T-helper 1 cell treated with Interleukin-12 subunit alpha and Interleukin-12 subunit beta and Interleukin-4 antibody, amounts not matched to agents 30 μg/mL and 1 μg/mL, for 36 hours (primary cell): ENCODE measurements around the gene AJUBA.
"Not testable (repeated sequence)": the region's sequence is repeated elsewhere in the genome, so short reads cannot be mapped to it uniquely, and the experiment has no call there.

ENCODE experiments used
- H3K27ac Mint-ChIP-seq: one replicate; pipeline ENCODE4 v1.8.0; 2021; ENCODE audit warnings: mild to moderate bottlenecking, mixed read lengths
- H3K27me3 Mint-ChIP-seq: one replicate; pipeline ENCODE4 v1.8.0; 2021; ENCODE audit warnings: low read depth, mixed read lengths
- H3K36me3 Mint-ChIP-seq: one replicate; pipeline ENCODE4 v1.8.0; 2021; ENCODE audit warnings: low read depth, mixed read lengths
- H3K4me1 Mint-ChIP-seq: one replicate; pipeline ENCODE4 v1.8.0; 2021; ENCODE audit warnings: low read depth, mixed read lengths
- H3K4me3 Mint-ChIP-seq: one replicate; pipeline ENCODE4 v1.8.0; 2021; ENCODE audit warnings: mild to moderate bottlenecking, moderate library complexity, mixed read lengths
- H3K9me3 Mint-ChIP-seq: one replicate; pipeline ENCODE4 v1.8.0; 2021; ENCODE audit warnings: mixed read lengths

The AJUBA gene

DNA sequence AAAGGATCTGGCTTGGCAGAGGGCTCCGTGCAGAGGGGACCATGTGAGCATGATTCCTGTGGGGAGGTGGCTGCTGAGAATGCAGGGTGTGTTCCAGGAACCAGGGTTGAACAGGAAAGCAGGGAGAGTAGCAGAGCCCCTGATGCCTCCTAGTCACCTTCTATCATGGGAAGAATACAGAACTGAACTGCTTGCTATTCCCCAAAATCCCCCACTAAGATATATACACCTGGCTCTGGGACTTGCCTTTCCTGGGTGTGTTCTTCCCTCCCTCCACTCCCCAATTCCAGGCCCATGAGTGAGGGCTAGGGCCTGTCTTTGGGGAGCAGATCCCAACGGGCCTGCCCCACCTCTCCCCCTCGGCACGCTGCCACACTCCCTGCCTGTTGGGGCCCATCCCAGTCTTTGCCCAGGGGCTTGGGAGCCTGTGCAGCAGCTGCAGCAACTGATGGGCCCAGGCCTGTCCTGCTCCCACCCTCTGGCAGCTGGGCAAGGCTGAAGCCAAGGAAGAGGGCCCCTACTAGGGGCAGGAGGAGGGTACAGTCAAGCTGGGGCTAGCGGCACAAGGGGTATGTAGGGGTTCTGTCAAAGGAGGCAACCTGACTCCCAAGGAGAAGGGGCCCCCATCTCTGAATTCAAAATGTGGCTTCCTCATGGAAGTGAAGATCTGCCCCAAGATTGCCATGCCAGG, 3.2 kb downstream of the AJUBA start:
- no peak overlapping the region for H3K27ac Mint-ChIP-seq
- peaks cover 28% of the 10 kb centered on the region for H3K27me3 Mint-ChIP-seq
- H3K36me3 Mint-ChIP-seq = no peaks in the 10 kb centered on the region
- no peaks in the 10 kb centered on the region for H3K9me3 Mint-ChIP-seq
- H3K4me3 Mint-ChIP-seq = no peak overlapping the region
- H3K4me1 Mint-ChIP-seq = peaks cover 5% of the 10 kb centered on the region

DNA sequence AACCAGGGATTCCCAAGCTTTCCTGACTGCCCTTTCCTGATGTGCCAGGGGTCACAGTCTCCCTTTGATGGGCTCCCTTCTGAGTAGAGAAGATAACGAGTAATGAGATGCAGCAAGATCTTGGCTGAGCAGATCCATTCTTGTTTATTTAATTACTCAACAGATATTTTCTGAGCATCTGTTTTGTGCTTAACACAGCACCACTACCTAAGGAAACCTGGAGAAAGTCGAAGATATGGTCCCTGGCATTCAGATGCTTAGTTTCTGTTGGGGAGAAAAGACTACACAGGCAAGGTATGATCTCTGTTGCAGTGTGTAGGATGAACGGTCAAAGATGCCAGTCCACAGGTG, 3.9 kb downstream of the AJUBA start:
- Mint-ChIP-seq H3K4me1 (peaks cover 5% of the 10 kb centered on the region), H3K27ac (no peak overlapping the region), H3K9me3 (no peaks in the 10 kb centered on the region), H3K27me3 (peaks cover 28% of the 10 kb centered on the region), H3K36me3 (no peaks in the 10 kb centered on the region), H3K4me3 (no peak overlapping the region)

DNA sequence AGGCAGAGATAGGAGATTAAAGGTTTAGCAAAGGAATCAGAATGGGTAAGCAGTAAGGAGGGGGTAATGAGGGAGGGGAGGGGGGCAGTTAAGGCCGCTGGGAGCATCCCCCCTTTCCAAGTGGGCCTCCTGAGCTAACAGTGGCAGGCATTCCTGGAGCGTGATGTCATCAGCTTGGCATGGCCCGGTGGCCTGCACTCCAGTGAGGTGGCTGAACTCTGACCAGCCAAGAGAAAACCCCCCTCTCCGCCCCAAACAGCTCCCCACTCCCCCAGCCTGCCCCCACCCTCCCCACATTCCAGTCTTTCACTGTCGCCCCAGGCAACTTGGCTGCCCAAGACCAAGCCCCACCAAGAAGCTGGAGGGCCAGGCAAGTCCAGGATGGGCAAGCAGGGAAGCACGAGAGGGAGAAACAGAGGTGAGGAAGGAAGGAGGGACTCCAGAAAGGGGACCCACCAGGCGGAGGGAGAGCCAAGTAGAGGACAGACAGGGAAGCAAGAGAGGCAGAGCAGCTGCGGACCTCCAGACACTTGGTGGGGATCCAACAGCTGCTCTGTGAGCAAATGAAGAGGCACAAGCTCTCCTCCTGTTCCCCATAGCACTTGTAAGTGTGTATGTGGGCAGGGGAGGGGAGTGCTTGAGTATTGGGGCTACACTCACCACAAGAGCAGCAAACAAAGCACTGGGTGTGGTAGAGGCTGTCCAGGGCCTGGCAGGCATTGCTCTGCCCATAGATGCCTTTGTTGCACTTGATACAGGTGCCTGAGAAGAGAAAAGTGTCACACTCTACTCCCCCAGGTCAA, 4.5 kb downstream of the AJUBA start:
- H3K27ac Mint-ChIP-seq = peak overlapping the region; percentile 45
- H3K36me3 Mint-ChIP-seq = no peaks in the 10 kb centered on the region
- H3K9me3 Mint-ChIP-seq = no peaks in the 10 kb centered on the region
- no peak overlapping the region for H3K4me3 Mint-ChIP-seq
- H3K4me1 Mint-ChIP-seq = peaks cover 5% of the 10 kb centered on the region
- H3K27me3 Mint-ChIP-seq = peaks cover 28% of the 10 kb centered on the region

DNA sequence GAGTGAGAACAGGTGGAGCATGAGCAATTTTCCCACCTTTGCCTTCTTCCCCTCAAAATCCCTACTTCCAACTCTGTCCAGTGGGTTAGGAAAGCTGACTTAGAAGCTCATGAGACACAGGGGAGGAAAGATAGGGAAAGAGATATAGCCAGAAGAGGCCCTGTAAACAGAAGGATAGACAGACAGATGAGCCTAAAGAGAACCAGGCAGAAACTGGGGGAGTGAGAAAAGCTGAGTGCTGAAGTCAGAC, 5.0 kb downstream of the AJUBA start:
- peaks cover 5% of the 10 kb centered on the region for H3K4me1 Mint-ChIP-seq
- H3K27ac Mint-ChIP-seq = no peak overlapping the region
- no peaks in the 10 kb centered on the region for H3K36me3 Mint-ChIP-seq
- no peaks in the 10 kb centered on the region for H3K9me3 Mint-ChIP-seq
- no peak overlapping the region for H3K4me3 Mint-ChIP-seq
- peaks cover 28% of the 10 kb centered on the region for H3K27me3 Mint-ChIP-seq

DNA sequence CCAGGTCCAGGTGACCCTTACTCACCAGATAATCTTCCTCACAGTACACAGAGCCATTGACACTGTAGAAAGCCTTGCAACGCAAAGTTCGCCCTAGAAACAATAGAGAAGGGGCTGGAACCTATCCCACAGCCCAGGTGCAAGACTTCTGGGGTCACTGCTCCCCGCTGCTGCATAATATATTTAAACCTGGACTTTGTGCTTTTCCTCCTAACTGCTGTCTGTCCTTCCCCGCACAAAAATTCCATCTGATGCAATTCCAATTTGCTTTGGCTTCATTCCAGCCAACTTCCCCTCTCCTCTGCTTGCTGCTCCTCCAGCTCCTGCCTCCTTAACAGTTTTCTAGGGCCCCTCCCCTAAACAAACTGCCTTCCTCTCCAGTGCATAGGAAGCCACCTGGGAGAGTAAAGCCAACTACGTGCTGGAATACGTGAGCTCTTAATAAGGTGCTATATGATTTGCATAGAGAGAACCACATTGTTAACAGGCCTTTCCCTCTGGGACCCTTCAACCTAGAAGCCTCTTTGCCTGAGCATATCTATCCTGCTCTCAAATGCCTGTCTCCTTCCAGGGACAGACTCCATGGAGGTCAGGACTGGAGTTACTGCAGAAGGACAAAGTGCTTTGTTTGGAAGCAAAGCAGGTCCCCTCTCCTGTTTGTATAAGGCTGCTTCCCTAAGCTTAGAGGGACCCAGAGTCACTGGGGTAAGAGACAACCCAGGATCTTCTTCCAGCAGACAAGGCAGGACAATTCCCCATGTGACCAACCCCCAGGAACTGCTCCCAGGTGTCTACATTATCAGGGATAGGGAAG, 5.5 kb downstream of the AJUBA start:
- Mint-ChIP-seq H3K36me3 (no peaks in the 10 kb centered on the region), H3K27ac (no peak overlapping the region), H3K9me3 (no peaks in the 10 kb centered on the region), H3K27me3 (peaks cover 33% of the 10 kb centered on the region), H3K4me3 (no peak overlapping the region), H3K4me1 (peaks cover 5% of the 10 kb centered on the region)

DNA sequence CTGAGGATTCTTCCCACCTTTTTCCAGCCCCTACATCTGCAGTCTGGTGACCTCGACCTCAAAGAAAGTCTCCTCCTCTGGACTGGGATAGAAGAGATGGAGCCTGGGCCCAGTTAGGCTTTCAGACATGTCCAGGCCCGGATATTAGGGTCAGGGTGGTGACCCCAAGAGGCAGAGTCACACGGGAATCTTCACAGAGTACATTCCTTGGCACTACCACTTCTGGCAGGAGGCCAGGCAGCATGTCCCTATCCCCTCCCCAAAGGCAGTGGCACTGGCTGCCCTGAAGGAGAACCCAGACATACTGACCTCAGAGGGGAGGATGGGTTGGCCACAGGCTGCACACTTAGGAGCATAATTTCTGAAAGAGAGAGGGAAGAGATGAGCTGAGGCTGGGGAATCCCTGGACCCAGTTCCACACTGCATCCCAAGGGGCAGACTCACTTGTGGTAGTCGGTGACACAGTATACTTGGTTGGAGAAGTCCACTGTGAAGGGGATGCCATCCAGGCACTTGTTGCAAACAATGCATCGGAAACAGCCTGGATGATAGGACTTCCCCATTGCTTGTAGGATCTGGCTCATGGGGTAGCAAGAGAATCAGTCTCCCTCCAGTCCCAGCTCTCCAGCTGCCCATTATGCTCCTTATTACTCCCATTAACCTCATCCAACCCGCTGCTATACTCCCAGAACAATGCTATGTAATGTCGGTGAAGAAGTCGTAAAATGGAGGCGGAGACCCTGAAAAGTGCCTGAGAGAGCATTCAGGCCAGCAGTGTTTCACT, 7.6 kb downstream of the AJUBA start:
- Mint-ChIP-seq H3K27me3 (peaks cover 30% of the 10 kb centered on the region), H3K4me3 (no peak overlapping the region), H3K4me1 (peaks cover under 1% of the 10 kb centered on the region)

DNA sequence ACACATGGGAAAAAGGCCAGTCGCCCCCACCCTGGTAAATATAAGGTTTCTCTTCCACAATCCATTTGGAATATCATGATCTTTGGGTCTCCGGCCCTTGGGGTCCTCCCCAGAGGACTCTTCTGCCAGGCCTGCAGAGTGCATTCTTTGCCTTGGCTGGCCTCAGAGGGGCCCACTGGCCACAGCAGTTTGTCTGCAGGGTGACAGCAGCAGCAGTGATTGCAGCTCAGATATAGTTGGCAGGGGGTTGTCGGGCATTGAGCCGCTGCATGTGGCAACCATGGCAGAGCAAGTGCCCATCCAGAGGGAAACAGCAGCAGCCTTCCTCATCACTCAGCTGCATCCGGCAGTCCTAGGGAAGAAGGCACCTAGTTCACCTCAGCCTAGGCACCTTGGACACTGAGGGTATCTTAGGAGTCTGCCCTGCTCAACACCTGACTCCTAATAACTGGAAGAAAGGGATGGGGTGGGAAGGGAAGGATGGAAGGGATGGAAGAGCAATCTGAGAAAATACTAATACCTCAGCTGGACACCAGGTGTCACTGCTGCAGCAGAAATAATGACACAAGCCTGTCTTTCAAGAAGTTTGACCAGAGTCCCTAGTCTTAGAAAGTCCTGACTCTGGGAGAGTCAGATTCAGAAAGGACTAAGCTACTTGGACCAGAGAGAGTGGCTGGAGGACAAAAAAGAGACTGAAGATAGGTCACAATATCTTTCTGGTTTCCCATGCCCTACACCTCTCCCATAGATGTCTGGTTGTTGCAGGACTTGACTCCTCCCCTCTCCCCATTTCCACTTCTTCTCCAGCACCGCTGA, 8.9 kb downstream of the AJUBA start:
- Mint-ChIP-seq H3K36me3 (no peaks in the 10 kb centered on the region), H3K4me3 (no peak overlapping the region), H3K9me3 (no peaks in the 10 kb centered on the region), H3K27me3 (peaks cover 21% of the 10 kb centered on the region), H3K27ac (no peak overlapping the region), H3K4me1 (no peaks in the 10 kb centered on the region)

More for the DNA sequence above, 7.6 kb downstream of the AJUBA start:
- no peaks in the 10 kb centered on the region for H3K9me3 Mint-ChIP-seq
- H3K36me3 Mint-ChIP-seq = no peaks in the 10 kb centered on the region
- no peak overlapping the region for H3K27ac Mint-ChIP-seq

DNA sequence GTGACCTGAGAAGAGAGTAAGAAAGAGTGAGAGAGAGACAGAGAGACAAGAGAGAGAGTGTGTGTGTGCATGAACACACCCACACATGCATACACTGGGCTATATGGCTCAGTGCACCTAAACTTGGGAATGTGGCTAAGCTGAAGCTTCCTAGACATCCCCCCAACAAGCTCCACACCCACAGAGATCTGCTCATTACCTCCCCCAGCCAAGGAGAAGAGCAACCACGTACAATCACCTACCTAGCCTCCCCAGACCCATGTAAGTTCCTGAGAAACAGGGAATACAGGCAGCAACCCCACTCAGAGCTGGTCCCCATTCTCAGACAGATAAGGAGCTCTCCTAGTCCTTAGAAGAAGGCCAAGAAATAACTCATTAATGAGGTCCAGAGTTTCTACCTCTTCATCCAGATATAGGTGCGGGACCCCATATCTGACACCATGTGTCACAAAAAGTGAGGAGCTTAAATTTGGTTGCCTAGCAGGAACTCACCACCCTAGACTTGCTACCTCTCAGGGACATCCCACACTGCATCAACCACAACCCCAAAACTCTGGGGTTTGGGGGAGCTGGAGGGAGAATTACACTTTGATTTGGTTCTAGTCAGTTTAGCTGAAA, 9.9 kb downstream of the AJUBA start:
- peaks cover 19% of the 10 kb centered on the region for H3K27me3 Mint-ChIP-seq
- no peaks in the 10 kb centered on the region for H3K4me1 Mint-ChIP-seq
- H3K4me3 Mint-ChIP-seq = no peak overlapping the region
- H3K27ac Mint-ChIP-seq = no peak overlapping the region
- no peaks in the 10 kb centered on the region for H3K9me3 Mint-ChIP-seq
- H3K36me3 Mint-ChIP-seq = no peaks in the 10 kb centered on the region

DNA sequence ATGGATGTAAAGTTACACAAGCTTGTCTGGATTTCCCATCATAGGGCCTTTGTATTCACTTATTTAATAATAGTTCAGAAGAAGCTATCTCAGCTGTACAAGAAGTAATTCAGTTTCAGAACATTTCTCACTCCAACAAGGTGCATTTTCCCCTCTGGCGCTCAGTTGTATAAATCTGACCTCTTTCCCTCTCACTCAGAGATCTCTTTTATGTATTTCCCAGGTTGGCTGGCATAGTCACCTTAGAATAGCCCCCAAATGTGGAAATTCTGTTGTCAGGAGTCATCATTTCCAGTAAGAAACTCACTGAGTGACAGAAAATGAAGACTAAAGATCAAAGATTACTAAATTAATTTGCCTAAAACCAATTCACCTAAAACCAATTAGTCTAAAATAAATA, 11.2 kb downstream of the AJUBA start:
- Mint-ChIP-seq H3K4me3 (no peak overlapping the region), H3K9me3 (no peaks in the 10 kb centered on the region), H3K36me3 (no peaks in the 10 kb centered on the region), H3K4me1 (no peaks in the 10 kb centered on the region), H3K27ac (no peak overlapping the region), H3K27me3 (peaks cover 9% of the 10 kb centered on the region)

DNA sequence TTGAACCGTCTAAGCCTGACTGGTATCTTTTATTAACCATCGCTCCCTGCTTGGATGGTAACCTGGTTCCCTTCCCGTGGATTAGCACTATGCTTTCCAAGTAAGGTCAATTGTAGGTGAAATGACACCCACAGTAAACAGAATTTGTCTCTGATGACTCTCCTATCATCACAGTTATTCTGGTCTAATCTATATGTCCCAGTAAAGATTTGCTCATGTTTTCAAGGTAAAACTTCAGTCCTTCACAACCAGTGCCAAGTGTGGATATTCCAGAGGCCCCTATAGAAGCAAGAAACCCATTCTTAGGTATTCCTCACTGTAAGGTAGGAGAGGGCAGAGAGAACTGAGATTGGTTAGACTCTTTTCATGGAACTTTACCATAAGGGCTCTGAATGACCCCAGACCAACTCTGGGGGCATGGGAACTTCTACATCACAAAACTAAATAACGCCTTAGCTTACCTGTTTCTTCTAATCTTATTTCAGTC, 15.5 kb downstream of the AJUBA start:
- Mint-ChIP-seq H3K27ac (no peak overlapping the region), H3K4me3 (no peak overlapping the region), H3K9me3 (no peaks in the 10 kb centered on the region), H3K36me3 (no peaks in the 10 kb centered on the region), H3K4me1 (no peaks in the 10 kb centered on the region), H3K27me3 (peaks cover 12% of the 10 kb centered on the region)

DNA sequence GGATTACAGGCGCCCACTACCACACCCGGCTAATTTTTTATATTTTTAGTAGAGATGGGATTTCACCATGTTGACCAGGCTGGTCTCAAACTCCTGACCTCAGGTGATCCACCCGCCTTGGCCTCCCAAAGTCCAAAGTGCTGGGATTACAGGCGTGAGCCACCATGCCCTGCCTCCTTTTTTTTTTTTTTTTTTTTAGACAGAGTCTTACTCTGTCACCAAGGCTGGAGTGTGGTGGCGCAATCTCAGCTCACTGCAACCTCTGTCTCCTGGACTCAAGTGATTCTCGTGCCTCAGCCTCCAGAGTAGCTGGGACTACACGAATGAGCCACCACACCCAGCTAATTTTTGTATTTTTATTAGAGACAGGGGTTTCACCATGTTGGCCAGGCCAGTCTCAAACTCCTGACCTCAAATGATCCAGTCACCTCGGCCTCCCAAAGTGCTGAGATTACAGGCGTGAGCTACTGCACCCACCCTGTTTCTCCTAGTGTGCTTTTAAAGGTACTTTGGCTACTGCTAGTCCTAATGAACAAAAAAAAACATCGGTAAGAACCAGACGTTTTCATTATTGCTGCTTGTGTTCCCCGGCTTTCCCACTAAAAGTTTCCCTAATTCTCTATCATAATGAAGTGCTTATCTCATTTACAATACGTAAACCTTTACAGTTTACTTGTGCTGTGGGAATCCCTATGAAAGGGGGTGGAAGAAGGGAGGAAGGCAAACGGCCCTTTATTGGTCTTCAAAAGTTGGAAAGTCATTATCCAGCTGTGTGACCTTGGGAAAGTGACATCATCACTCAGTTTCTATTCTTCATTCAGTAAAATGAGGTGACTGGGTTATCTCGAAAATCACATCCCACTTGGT, 16.2 kb downstream of the AJUBA start:
- peaks cover 14% of the 10 kb centered on the region for H3K27me3 Mint-ChIP-seq
- not testable (repeated sequence) for H3K27ac Mint-ChIP-seq, H3K9me3 Mint-ChIP-seq, H3K4me1 Mint-ChIP-seq, H3K36me3 Mint-ChIP-seq, H3K4me3 Mint-ChIP-seq

DNA sequence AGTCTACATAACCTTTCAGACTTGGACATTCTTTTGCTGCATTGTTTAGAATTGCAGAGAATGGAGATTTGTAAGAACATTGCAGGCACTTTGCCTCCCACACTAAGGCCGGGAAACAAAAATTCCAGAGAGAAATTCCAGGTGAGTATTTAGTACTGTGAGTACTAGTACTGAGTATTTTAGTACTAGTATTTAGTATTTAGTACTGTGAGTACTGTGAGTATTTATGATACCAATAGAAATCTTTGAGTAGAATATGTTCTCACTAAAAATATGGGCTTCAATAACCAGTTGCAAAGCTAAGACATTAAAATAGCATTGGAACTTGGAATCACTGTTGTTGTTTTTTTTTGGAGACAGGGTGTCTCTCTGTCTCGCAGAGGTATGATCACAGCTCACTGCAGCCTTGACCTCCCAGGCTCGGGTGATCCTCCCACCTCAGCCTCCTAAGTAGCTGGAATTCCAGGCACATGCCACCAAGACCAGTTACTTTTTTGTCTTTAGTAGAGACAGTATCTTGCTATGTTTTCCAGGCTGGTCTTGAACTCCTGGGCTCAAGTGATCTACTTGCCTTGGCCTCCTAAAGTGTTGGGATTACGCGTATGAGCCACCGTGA, 20.2 kb downstream of the AJUBA start:
- H3K4me3 Mint-ChIP-seq = no peak overlapping the region
- H3K4me1 Mint-ChIP-seq = peaks cover 2% of the 10 kb centered on the region

More for the DNA sequence above, 20.2 kb downstream of the AJUBA start:
- Mint-ChIP-seq H3K9me3 (no peaks in the 10 kb centered on the region), H3K27me3 (peaks cover 21% of the 10 kb centered on the region), H3K27ac (no peak overlapping the region), H3K36me3 (no peaks in the 10 kb centered on the region)
